HG03457 (cell line): ENCODE data around the gene RNF223.
A peak's percentile ranks its signal among the peaks of the same experiment; 100 is the strongest.

Experiments used
- ATAC-seq: cut with Tn5 transposase; IDR thresholded peaks from one replicate; pipeline ENCODE4 v1.9.1; 2021; ENCODE audit warnings: moderate number of reproducible peaks; ENCODE audit not compliant: unreplicated experiment

RNF223 gene

DNA sequence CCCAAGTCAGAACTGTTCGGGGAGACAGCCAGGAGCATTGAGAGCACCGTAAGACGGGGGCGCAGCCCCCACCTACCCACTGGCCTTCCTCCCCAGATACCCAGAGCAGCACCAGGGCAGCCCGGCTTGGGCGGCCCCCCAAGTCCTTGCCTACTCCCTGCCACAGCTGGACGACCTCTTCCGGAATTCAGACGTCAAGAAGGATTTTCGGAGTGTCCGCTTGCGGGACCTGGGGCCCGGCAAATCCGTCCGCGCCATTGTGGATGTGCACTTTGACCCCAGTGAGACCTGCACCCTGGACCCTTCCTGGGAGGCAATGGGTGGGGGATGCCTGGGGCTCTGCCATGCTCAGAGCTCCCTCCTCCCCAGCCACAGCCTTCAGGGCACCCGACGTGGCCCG, 26.7 kb downstream of the RNF223 start:
- no peak for ATAC-seq

GRCh38 chr1:1046767-1047166, 27.3 kb downstream of the RNF223 start:
- no peak for ATAC-seq

DNA sequence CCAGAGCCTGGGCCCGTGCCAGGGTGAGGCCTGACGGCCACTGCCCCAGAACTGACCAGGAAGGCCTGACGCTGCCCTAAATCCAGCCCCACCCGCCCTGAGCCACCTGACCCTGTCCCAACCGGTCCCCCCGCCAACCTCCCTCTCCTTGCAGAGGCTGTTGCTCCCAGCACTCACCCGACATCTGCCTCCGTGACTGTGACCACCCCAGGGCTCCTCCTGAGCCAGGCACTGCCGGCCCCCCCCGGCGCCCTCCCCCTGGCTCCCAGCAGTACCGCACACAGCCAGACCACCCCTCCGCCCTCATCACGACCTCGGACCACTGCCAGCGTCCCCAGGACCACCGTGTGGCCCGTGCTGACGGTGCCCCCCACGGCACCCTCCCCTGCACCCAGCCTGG, 27.9 kb downstream of the RNF223 start:
- no peak for ATAC-seq

DNA sequence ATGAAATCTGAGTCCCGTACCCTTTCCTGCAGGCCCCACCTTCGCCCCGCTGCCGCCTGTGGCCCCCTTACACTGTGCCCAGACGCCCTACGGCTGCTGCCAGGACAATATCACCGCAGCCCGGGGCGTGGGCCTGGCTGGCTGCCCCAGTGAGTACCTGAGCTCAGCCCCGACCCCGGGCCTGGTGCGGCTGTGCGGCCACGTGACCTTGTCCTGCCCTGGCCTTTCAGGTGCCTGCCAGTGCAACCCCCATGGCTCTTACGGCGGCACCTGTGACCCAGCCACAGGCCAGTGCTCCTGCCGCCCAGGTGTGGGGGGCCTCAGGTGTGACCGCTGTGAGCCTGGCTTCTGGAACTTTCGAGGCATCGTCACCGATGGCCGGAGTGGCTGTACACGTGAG, 29.0 kb downstream of the RNF223 start:
- ATAC-seq, result no peak

DNA sequence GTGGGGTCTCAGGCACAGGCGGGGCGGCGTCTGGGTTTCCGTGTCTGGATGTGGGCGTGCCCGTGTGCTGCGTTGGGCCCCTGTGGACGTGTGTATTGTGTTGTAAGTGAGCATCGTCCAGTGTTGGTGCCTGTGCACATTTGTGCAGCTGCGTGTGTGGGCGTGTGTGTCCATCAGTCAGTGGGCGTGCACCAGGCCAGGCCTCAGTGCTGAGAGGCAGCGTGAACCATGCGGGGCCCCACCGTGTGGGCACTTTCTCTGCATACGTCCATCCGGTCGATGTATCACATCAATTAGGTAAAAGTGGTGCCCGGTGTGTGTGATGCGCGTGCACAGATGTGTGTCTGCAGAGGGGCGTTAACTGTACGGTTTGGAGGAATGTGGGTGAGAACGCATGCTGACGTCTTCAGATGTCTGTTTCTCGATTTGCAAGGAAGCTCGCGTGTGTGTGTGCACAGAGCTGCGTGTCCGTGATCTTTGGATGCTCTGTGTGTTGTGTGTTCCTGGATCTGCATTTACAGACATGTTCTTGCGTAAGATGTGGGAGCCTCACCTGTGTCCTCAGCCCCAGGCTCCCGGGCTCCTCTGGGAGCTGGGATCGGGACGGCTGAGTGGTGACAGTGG, 29.5 kb downstream of the RNF223 start:
- ATAC-seq, result no peak

DNA sequence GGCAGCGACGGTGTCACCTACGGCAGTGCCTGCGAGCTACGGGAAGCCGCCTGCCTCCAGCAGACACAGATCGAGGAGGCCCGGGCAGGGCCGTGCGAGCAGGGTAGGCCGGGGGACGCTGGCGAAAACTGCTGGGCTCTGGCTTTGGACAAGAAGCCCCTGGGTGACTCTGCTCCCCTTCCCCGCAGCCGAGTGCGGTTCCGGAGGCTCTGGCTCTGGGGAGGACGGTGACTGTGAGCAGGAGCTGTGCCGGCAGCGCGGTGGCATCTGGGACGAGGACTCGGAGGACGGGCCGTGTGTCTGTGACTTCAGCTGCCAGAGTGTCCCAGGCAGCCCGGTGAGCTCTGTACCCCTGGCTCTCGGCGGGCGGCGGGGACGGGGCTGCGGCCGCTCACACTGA, 30.2 kb downstream of the RNF223 start:
- no peak for ATAC-seq

DNA sequence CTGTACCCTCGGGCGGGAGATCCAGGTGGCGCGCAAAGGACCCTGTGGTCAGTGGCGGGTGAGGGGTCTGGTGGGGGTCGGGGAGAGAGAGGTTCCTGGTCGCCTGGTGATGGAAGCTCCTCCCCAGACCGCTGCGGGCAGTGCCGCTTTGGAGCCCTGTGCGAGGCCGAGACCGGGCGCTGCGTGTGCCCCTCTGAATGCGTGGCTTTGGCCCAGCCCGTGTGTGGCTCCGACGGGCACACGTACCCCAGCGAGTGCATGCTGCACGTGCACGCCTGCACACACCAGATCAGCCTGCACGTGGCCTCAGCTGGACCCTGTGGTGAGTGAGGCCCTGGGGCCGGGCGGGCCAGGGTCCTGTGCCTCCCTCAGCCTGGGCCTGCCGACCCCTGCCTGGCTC, 30.7 kb downstream of the RNF223 start:
- no peak for ATAC-seq

GRCh38 chr1:1042835-1043234, 31.3 kb downstream of the RNF223 start:
- no peak for ATAC-seq

GRCh38 chr1:1041873-1042272, 32.2 kb downstream of the RNF223 start:
- no peak for ATAC-seq

GRCh38 chr1:1041092-1041523, 33.0 kb downstream of the RNF223 start:
- ATAC-seq, result no peak

DNA sequence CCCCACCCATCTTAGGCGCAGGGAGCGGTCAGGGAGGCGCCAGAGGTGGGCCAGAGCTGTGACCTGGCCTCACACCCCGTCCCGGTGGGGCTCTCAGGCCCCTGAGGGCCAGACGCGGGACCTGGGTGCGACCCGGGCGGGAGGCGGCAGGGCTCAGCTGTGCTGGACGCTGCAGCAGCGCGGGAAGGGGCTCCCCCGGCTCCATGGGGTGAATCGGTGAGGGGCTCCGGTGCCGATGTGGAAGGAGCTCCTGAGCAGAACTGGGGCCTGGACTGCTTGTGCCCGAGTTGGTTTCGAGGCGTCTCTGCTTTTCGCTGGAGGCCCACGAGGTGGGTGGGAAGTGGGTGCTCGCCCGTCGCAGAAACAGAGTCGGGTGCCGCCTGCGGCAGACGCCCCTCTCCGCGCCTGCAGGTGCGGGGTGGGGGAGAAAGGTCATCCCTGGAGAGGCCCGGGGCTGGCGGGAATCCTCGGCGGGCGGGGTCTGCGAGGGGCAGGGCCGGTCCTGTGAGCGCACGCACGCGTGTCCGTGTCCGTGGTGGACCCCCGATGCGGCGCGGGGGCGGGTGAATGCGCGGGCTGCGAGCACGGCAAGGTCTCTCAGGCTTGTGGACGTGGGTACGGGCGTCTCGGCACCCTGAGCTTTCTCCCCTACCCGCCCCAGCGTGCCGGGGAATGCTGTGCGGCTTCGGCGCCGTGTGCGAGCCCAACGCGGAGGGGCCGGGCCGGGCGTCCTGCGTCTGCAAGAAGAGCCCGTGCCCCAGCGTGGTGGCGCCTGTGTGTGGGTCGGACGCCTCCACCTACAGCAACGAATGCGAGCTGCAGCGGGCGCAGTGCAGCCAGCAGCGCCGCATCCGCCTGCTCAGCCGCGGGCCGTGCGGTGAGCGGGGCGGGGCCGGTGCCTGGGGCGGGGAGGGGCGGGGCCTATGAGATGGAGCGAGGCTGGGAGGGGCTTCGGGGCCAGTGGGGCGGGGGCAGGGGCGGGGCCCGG, 33.8 kb downstream of the RNF223 start:
- no peak for ATAC-seq

- ATAC-seq, result no peak
These were observed 34.8 kb downstream of the RNF223 start for GRCh38 chr1:1039145-1039910.

GRCh38 chr1:1038694-1039093, 35.4 kb downstream of the RNF223 start:
- no peak for ATAC-seq

DNA sequence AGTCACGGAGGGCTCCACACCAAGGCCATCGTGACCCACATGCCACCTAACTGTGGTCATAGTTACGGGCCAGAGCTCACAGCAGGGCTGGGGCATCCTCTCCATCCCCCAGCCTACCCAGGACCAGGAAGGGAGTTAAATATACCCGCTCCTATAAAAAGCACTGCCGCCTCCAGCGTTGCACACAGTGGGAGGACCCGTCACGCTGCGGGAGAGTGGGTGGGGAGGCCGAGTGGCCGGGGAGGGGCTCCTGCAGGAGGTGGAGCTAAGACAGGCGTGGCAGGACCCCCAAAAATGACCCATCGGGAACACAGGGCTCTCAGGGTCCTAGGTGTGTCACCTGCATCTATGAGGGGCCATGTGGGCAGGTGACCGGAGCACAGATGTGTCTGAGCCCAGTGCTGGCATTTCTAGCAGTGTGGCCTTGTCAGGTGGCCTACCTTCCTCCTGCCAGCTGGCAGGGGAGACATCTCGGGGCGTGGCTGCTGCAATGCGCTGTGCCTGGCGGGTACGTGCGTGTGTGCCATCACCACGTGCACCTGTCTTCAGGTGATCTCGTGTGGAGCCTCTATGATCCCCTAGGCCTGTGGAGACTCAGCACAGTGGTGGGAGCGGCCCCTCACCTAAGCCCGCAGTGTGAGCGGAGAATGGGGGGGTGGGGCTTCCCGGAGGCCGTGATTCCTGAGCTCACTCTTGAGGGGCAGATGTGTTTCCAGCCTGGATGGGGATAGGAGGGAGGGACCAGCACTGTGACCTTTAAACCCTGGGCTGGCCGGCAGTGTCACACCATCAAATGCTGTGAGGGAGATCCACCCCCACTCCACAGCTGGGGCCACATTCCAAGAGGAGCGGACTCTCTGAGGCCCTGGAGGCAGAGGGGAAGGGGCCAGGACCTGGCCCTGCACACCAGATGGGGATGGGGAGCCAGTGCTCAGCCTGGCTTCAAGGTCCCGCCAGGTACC, 36.5 kb downstream of the RNF223 start:
- ATAC-seq, result no peak

DNA sequence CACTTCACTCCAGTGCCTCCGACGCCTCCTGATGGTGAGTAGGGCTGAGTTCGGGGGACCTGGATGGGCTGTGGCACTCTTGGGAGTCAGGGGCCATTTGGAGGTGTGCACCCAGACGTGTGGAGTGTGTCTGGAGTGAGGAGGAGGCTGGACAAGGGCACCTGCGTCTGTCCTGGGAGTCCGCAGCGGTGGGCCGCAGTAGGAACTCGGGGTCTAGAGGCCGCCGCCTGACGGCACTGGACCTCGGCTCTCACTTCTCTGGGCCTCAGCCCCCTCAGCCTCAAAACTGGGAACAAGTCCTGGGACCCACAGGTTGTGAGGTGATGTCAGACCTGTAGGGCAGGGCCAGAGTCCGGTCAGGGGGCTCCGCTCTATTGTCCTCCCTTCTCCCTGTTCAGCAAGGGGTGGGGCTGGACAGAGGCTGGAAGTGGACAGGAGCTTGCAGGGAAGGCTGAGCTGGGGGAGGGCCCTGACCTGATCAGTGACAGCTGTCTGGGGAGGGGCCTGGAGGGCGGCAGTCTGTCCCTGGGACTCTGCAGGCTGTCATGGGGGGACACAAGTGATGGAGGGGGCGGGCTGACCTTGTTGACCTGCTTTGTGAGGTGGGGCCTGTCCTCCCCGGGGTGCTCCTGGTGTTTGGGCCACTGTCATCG, 38.7 kb downstream of the RNF223 start:
- ATAC-seq, result no peak

- no peak for ATAC-seq
These were observed 39.7 kb downstream of the RNF223 start for GRCh38 chr1:1034439-1034781.

GRCh38 chr1:1033731-1034438, 40.2 kb downstream of the RNF223 start:
- ATAC-seq, result no peak

GRCh38 chr1:1033009-1033587, 41.0 kb downstream of the RNF223 start:
- ATAC-seq, result peak; percentile 61

DNA sequence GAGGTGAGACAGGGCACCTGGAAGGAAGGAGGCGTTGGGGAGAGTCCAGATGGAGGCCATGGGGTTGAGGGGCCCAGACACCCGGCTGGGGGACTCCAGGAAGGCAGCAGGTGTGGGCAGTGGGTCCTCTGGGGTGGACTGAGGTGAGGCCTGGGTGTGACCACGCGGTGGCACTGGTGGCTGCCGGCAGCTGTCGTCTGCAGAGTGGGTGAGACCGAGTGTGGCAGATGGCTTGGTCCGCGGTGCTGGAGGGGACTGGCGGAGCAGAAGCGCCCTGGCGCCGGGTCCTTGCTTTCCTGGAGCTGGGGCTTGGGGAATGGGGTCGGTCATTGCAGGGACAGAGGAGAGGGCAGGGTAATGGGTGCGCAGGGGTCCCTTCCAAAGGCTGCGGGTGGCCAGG, 41.7 kb downstream of the RNF223 start:
- no peak for ATAC-seq
